Measurements from ENCODE around the gene AKR1B15. TPM values are rescaled to one million over a fixed set of nuclear protein-coding genes. Genes with fewer than 3 reads are reported as not detected.
A peak's percentile ranks its signal among the peaks of the same experiment; 100 is the strongest.

Gene AKR1B15
- total RNA-seq, 1 donor from 2014 or later, result not detected

DNA sequence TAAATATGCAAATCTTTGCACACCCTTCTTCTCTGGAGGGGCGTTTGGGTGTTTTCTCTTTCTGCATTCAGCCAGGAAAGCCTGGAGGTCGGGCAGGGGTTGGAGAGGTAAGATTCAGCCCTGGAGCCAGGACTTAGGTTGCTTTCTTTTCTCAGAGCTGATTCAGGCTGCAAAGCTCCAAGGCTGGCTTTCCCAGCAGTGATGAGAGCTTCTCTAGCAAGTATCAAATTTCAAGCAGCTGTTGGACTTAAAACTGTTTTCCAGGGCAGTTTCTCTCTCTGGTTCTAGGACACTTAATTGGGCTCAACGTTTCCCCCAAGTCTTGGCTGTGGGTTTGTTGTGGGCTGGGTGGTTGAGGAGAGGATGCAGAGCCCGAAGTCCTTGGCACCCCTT, 20.9 kb upstream of the AKR1B15 start:
- Histone ChIP-seq H3F3A (ENCODE audit: low read depth) (no peaks in the 10 kb centered on the region), H3K9me3 (ENCODE audit: low read depth) (no peaks in the 10 kb centered on the region), H3K9ac (no peak overlapping the region), H3K27me3 (no peaks in the 10 kb centered on the region), H3K4me1 (peaks cover 13% of the 10 kb centered on the region), H3K36me3 (no peaks in the 10 kb centered on the region), H2AFZ (replicated peaks) (peak overlapping the region; percentile 88), H3K4me3 (no peak overlapping the region), H4K20me1 (ENCODE audit: low read depth) (no peaks in the 10 kb centered on the region), H3K79me2 (ENCODE audit: low read depth) (no peaks in the 10 kb centered on the region), H3K27ac (no peak overlapping the region), H3K4me2 (peak overlapping the region; percentile 60)
- peak; percentile 54 for DNase-seq (ENCODE audit: low spot score)
- no peak overlapping the region for H3K27ac Mint-ChIP-seq
- no peak overlapping the region for H3K4me3 Mint-ChIP-seq
- TF ChIP-seq, protein P1, sequence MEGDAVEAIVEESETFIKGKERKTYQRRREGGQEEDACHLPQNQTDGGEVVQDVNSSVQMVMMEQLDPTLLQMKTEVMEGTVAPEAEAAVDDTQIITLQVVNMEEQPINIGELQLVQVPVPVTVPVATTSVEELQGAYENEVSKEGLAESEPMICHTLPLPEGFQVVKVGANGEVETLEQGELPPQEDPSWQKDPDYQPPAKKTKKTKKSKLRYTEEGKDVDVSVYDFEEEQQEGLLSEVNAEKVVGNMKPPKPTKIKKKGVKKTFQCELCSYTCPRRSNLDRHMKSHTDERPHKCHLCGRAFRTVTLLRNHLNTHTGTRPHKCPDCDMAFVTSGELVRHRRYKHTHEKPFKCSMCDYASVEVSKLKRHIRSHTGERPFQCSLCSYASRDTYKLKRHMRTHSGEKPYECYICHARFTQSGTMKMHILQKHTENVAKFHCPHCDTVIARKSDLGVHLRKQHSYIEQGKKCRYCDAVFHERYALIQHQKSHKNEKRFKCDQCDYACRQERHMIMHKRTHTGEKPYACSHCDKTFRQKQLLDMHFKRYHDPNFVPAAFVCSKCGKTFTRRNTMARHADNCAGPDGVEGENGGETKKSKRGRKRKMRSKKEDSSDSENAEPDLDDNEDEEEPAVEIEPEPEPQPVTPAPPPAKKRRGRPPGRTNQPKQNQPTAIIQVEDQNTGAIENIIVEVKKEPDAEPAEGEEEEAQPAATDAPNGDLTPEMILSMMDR (IDR thresholded peaks at IDR 0.05), result no peak
- TF ChIP-seq EZH2phosphoT487 (IDR thresholded peaks at IDR 0.05), result no peak
- TF ChIP-seq EZH2 (IDR thresholded peaks at IDR 0.05), result no peak
- H3K9me3 Mint-ChIP-seq, result no peaks in the 10 kb centered on the region
- H3K4me1 Mint-ChIP-seq, result peaks cover 7% of the 10 kb centered on the region
- no peaks in the 10 kb centered on the region for H3K36me3 Mint-ChIP-seq
- no peaks in the 10 kb centered on the region for H3K27me3 Mint-ChIP-seq (ENCODE audit: insufficient read depth, low read depth)

DNA sequence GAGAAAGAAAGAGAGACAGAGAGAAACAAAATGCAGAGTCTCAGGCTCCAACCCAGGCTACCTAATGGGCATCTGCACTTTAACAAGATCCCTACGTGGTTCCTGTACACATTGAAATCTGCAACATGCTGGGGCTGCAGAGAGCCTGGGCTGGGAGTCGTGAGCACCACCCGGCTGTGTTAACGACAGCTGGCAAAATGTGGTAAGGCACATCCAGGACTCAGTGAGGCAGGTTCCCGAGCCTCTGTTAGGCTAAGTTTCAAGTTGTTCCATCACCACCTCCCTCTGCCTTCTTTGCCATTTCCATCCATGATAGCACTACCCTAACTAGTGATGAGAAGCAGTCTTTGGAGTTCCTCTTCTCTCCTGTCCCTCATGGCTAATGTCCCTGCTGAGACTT, 20.2 kb upstream of the AKR1B15 start:
- Mint-ChIP-seq H3K27me3 (ENCODE audit: insufficient read depth, low read depth) (no peaks in the 10 kb centered on the region), H3K4me1 (peaks cover 7% of the 10 kb centered on the region)

DNA sequence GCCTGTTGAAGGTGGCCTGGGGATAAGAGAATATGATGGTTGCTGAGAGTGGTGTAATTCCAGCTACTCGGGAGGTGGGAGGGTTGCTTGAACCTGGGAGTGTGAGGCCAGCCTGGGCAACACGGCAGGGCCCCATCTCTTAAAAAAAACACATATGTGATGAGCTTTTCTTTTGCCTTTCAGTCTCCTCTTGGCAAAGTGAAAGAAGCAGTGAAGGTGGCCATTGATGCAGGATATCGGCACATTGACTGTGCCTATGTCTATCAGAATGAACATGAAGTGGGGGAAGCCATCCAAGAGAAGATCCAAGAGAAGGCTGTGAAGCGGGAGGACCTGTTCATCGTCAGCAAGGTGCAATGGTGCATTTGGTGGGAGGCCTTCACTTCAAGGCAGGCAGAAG, 18.4 kb upstream of the AKR1B15 start:
- TF ChIP-seq, protein P1 (IDR thresholded peaks at IDR 0.05), result no peak
- no peak for TF ChIP-seq EZH2 (IDR thresholded peaks at IDR 0.05)
- TF ChIP-seq EZH2phosphoT487 (IDR thresholded peaks at IDR 0.05), result no peak
- Histone ChIP-seq H3F3A (ENCODE audit: low read depth) (no peaks in the 10 kb centered on the region), H3K4me3 (no peak overlapping the region), H4K20me1 (ENCODE audit: low read depth) (no peaks in the 10 kb centered on the region), H3K4me2 (no peak overlapping the region), H3K27ac (no peak overlapping the region), H3K9ac (no peak overlapping the region), H3K79me2 (ENCODE audit: low read depth) (no peaks in the 10 kb centered on the region), H3K4me1 (peaks cover 13% of the 10 kb centered on the region), H3K9me3 (ENCODE audit: low read depth) (no peaks in the 10 kb centered on the region), H3K27me3 (no peaks in the 10 kb centered on the region), H3K36me3 (no peaks in the 10 kb centered on the region), H2AFZ (replicated peaks) (no peak overlapping the region)
- DNase-seq (ENCODE audit: low spot score), result no peak
- Mint-ChIP-seq H3K9me3 (no peaks in the 10 kb centered on the region), H3K27me3 (ENCODE audit: insufficient read depth, low read depth) (no peaks in the 10 kb centered on the region), H3K4me3 (no peak overlapping the region), H3K4me1 (peaks cover 7% of the 10 kb centered on the region), H3K27ac (no peak overlapping the region), H3K36me3 (no peaks in the 10 kb centered on the region)

More for the DNA sequence above, 20.2 kb upstream of the AKR1B15 start:
- TF ChIP-seq, protein P1 (IDR thresholded peaks at IDR 0.05), result no peak
- no peak for TF ChIP-seq EZH2phosphoT487 (IDR thresholded peaks at IDR 0.05)
- no peak for TF ChIP-seq EZH2 (IDR thresholded peaks at IDR 0.05)
- Histone ChIP-seq H4K20me1 (ENCODE audit: low read depth) (no peaks in the 10 kb centered on the region), H3K4me3 (no peak overlapping the region), H3K9ac (no peak overlapping the region), H3K79me2 (ENCODE audit: low read depth) (no peaks in the 10 kb centered on the region), H3F3A (ENCODE audit: low read depth) (no peaks in the 10 kb centered on the region), H3K27ac (no peak overlapping the region), H3K4me1 (peaks cover 13% of the 10 kb centered on the region), H3K36me3 (no peaks in the 10 kb centered on the region), H3K4me2 (no peak overlapping the region), H2AFZ (replicated peaks) (no peak overlapping the region), H3K9me3 (ENCODE audit: low read depth) (no peaks in the 10 kb centered on the region), H3K27me3 (no peaks in the 10 kb centered on the region)
- Mint-ChIP-seq H3K9me3 (no peaks in the 10 kb centered on the region), H3K36me3 (no peaks in the 10 kb centered on the region), H3K27ac (no peak overlapping the region), H3K4me3 (no peak overlapping the region)
- no peak for DNase-seq (ENCODE audit: low spot score)

All from neural progenitor cell (in vitro differentiated cells).